Gastroesophageal sphincter (tissue), 3 donors: Measurements from ENCODE around the gene TWIST2.

Experiments
- CTCF ChIP-seq, 4 experiments: fragments of 200-600 bp in 2 of 4; fragments of 450-650 bp in 2 of 4; sonication (generic) in 1 of 4; IDR thresholded peaks; one replicate each; pipeline ENCODE4 v1.5.1; 2017 to 2019; ENCODE audit warnings: antibody characterized with exemption in 4 of 4, mild to moderate bottlenecking in 2 of 4, moderate library complexity in 2 of 4
- POLR2A ChIP-seq, 2 donors: fragments of 450-650 bp; IDR thresholded peaks; one replicate each; pipeline ENCODE4 v1.6.1; 2017; ENCODE audit warnings: antibody characterized with exemption in 2 of 2, mild to moderate bottlenecking in 2 of 2, moderate library complexity in 1 of 2

- no peak for TF ChIP-seq CTCF (IDR thresholded peaks at IDR 0.05)
- no peak for TF ChIP-seq POLR2A (IDR thresholded peaks at IDR 0.05)
These were observed 48.8 kb downstream of the TWIST2 start for GRCh38 chr2:238896641-238897040.
